GM12874 (cell line): ENCODE data around the gene PEPD.

Experiments used
- CTCF ChIP-seq: IDR thresholded peaks from 2 replicates; pipeline ENCODE4 v1.5.1; 2011; ENCODE audit warnings: low read depth, mild to moderate bottlenecking, control low read depth, low read length, moderate library complexity; ENCODE audit not compliant: insufficient read depth

PEPD gene

GRCh38 chr19:33392341-33393285 is 129.0 kb downstream of the PEPD start:
- TF ChIP-seq CTCF = no peak

GRCh38 chr19:33391631-33392249 is 129.9 kb downstream of the PEPD start:
- TF ChIP-seq CTCF = no peak

GRCh38 chr19:33390908-33391630 is 130.5 kb downstream of the PEPD start:
- TF ChIP-seq CTCF = no peak

- TF ChIP-seq CTCF = no peak
Measured at GRCh38 chr19:33390101-33390907, 131.3 kb downstream of the PEPD start.

- no peak for TF ChIP-seq CTCF
Measured at GRCh38 chr19:33389421-33390100, 132.0 kb downstream of the PEPD start.

- no peak for TF ChIP-seq CTCF
Measured at GRCh38 chr19:33388725-33389420, 132.7 kb downstream of the PEPD start.
